ENCODE measurements around the gene RBM15. TPM values are rescaled to one million over a fixed set of nuclear protein-coding genes. Genes with fewer than 3 reads are reported as not detected.

RBM15 gene
- total RNA-seq, 1 donor from 2014 or later = 33.4 TPM

DNA sequence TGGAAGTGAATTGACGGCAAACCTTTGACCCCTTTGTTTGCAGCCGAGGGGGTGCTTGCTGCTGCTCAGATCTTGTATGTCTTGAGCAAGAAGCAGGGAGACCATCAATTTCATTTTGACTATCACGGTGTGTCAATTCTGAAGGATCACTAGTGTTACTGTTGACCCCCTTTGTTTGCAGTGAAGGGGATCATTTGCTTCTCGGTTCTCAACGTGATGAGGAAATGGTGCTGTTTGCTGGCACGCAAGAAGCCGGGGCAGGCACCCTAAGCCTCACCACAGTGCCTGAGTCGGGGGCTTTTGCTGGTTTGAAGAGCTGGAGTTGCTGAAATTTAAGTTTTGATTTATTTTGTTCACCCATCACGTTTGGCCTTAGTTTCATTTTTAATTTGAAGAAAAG, 7.5 kb downstream of the RBM15 start:
- Histone ChIP-seq H3K36me3 (ENCODE audit: control insufficient read depth, insufficient read depth, low read length) (peaks cover 6% of the 10 kb centered on the region), H3K4me3 (ENCODE audit: low read depth, low read length) (no peak overlapping the region)
- FAIRE-seq = no peak

DNA sequence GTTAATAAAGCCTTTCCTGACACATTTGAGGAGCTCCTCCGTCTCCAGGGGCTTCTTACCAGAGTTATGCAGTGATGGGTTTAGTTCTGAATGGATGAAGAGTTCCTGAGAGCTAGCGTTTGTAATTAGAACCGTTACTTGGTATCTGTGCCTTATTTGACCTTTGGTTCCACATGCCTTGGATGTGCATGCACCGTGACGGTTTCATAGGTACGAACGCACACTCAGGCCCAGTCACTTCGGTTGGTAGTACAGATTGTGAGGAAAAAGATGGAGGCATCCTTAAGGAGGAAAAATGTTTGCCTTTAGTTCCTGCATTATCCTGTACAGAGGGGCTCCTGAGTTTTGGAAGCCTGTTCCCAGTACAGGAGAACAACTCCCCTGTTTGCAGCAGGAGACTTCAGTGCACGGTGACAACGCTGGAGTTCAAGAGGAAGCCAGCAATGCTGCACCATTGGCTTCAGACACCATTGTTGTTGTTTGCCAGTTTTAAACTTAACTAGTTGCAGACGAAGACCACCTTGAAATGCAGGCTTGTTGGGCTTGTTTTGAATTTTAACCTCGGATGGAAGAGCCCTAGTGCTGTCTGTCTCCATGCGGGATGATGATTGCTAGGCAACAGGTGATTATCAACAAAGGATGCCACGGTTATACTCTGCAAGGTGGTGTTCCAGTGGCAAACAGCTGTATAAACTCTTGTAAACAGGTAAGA, 8.2 kb downstream of the RBM15 start:
- no peak for DNase-seq (ENCODE audit: low read depth)
- FAIRE-seq = no peak
- H3K27me3 ChIP-seq (ENCODE audit: control insufficient read depth, insufficient read depth, low read length) = no peaks in the 10 kb centered on the region
- no peak overlapping the region for H3K4me3 ChIP-seq (ENCODE audit: low read depth, low read length)
- H3K36me3 ChIP-seq (ENCODE audit: control insufficient read depth, insufficient read depth, low read length) = peaks cover 4% of the 10 kb centered on the region
- TF ChIP-seq, protein P1, sequence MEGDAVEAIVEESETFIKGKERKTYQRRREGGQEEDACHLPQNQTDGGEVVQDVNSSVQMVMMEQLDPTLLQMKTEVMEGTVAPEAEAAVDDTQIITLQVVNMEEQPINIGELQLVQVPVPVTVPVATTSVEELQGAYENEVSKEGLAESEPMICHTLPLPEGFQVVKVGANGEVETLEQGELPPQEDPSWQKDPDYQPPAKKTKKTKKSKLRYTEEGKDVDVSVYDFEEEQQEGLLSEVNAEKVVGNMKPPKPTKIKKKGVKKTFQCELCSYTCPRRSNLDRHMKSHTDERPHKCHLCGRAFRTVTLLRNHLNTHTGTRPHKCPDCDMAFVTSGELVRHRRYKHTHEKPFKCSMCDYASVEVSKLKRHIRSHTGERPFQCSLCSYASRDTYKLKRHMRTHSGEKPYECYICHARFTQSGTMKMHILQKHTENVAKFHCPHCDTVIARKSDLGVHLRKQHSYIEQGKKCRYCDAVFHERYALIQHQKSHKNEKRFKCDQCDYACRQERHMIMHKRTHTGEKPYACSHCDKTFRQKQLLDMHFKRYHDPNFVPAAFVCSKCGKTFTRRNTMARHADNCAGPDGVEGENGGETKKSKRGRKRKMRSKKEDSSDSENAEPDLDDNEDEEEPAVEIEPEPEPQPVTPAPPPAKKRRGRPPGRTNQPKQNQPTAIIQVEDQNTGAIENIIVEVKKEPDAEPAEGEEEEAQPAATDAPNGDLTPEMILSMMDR (IDR thresholded peaks at IDR 0.05; ENCODE audit: insufficient read depth, low read length, severe bottlenecking) = no peak

More for the DNA sequence above, 7.5 kb downstream of the RBM15 start:
- TF ChIP-seq, protein P1 (IDR thresholded peaks at IDR 0.05; ENCODE audit: insufficient read depth, low read length, severe bottlenecking) = no peak
- DNase-seq (ENCODE audit: low read depth) = no peak
- H3K27me3 ChIP-seq (ENCODE audit: control insufficient read depth, insufficient read depth, low read length) = no peaks in the 10 kb centered on the region

DNA sequence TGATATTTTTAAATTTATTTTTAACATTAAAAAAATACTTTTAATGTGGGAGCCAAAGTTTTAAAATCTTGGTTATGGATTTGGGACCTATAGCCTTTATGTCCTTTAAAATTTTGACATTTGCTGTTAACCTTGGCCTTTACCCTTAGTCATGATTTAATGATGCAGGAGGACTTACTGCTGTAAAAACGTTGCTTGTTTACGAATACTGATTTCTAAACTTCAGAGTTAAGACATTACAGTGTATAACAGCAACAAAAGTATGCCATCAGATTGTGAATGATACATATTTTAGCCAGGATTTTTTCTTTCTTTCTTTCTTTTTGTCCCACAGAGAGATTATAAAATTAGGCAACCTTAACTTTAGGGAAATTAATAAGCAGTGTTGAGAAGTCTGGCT, 8.9 kb downstream of the RBM15 start:
- no peak for DNase-seq (ENCODE audit: low read depth)
- FAIRE-seq = no peak
- no peak overlapping the region for H3K4me3 ChIP-seq (ENCODE audit: low read depth, low read length)
- H3K36me3 ChIP-seq (ENCODE audit: control insufficient read depth, insufficient read depth, low read length) = peaks cover 4% of the 10 kb centered on the region
- TF ChIP-seq, protein P1 (IDR thresholded peaks at IDR 0.05; ENCODE audit: insufficient read depth, low read length, severe bottlenecking) = no peak
- H3K27me3 ChIP-seq (ENCODE audit: control insufficient read depth, insufficient read depth, low read length) = no peaks in the 10 kb centered on the region

DNA sequence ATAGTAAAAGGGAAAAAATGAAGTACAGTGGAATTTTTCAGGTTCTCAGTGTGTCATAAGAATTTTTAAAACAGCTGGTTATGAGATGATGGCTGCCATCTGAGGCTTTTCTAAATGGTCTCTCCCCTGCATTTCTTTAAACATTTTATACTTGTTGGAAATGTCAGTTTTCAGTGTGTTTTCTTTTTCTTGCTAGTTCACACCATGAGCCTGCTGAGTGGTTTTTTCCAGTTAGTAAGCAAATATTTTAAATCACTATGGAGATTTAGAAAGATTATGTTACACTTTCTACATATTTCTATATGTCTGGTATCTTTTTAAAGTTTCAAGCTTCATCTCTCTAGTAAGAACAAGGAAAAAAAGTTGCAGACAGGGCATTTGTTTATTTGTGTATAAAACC, 9.6 kb downstream of the RBM15 start:
- Histone ChIP-seq H3K27me3 (ENCODE audit: control insufficient read depth, insufficient read depth, low read length) (no peaks in the 10 kb centered on the region), H3K36me3 (ENCODE audit: control insufficient read depth, insufficient read depth, low read length) (peaks cover 4% of the 10 kb centered on the region), H3K4me3 (ENCODE audit: low read depth, low read length) (no peak overlapping the region)
- DNase-seq (ENCODE audit: low read depth) = no peak
- FAIRE-seq = no peak
- TF ChIP-seq, protein P1 (IDR thresholded peaks at IDR 0.05; ENCODE audit: insufficient read depth, low read length, severe bottlenecking) = no peak

DNA sequence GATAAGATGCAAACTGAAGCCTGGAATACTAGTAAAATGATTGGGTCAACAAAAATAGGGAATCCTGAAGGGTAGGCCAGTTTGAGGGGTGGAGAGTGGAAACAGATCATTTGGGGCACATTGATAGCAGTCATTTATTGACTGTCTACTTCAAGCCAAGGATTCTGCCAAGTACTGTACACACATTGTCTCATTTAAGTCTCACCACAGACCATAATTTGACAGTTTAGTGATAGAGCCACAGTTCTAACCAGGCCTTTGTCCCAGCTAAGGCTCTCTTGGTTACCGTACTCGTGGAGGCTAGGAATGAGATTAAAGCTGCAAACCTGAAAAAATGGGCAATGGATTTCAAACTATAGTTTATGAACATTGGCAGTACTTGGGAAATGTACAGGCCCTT, 11.2 kb downstream of the RBM15 start:
- peaks cover 4% of the 10 kb centered on the region for H3K36me3 ChIP-seq (ENCODE audit: control insufficient read depth, insufficient read depth, low read length)
- TF ChIP-seq, protein P1 (IDR thresholded peaks at IDR 0.05; ENCODE audit: insufficient read depth, low read length, severe bottlenecking) = no peak
- no peak overlapping the region for H3K4me3 ChIP-seq (ENCODE audit: low read depth, low read length)
- FAIRE-seq (no peak), DNase-seq (ENCODE audit: low read depth) (no peak)
- H3K27me3 ChIP-seq (ENCODE audit: control insufficient read depth, insufficient read depth, low read length) = no peaks in the 10 kb centered on the region

DNA sequence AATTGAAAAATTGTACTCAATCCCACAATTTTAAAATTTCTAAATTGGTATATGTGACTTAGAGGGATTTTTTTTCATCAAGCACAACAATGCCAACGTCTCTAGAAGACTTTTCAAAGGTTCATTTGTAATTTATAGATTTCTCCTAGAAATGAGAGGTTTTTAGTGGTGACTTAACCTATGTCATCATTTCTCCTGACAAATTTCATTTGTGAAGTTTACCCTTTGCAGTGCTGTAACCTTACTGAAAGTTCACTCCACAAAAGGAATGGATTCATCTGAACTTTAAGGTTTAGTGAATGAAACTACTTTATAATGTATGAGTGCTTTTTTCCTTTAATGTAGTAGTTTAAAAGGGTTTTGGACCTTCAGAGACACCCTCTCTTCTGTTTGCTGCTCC, 16.1 kb downstream of the RBM15 start:
- Histone ChIP-seq H3K36me3 (ENCODE audit: control insufficient read depth, insufficient read depth, low read length) (no peaks in the 10 kb centered on the region), H3K27me3 (ENCODE audit: control insufficient read depth, insufficient read depth, low read length) (no peaks in the 10 kb centered on the region), H3K4me3 (ENCODE audit: low read depth, low read length) (no peak overlapping the region)
- TF ChIP-seq, protein P1 (IDR thresholded peaks at IDR 0.05; ENCODE audit: insufficient read depth, low read length, severe bottlenecking) = no peak
- FAIRE-seq (no peak), DNase-seq (ENCODE audit: low read depth) (no peak)

Data from bronchial epithelial cell (primary cell).